Gastroesophageal sphincter (tissue), 3 donors: ENCODE data around the gene P4HB.

ENCODE experiments used
- CTCF ChIP-seq, 4 experiments: fragments of 200-600 bp in 2 of 4; fragments of 450-650 bp in 2 of 4; sonication (generic) in 1 of 4; IDR thresholded peaks; one replicate each; pipeline ENCODE4 v1.5.1; 2017 to 2019; ENCODE audit warnings: antibody characterized with exemption in 4 of 4, mild to moderate bottlenecking in 2 of 4, moderate library complexity in 2 of 4
- POLR2A ChIP-seq, 2 donors: fragments of 450-650 bp; IDR thresholded peaks; one replicate each; pipeline ENCODE4 v1.6.1; 2017; ENCODE audit warnings: antibody characterized with exemption in 2 of 2, mild to moderate bottlenecking in 2 of 2, moderate library complexity in 1 of 2
- POLR2AphosphoS5 ChIP-seq: sonication (generic); formaldehyde crosslinking; IDR thresholded peaks from one replicate; pipeline ENCODE4 v1.6.1; 2017; ENCODE audit warnings: antibody characterized with exemption

DNA sequence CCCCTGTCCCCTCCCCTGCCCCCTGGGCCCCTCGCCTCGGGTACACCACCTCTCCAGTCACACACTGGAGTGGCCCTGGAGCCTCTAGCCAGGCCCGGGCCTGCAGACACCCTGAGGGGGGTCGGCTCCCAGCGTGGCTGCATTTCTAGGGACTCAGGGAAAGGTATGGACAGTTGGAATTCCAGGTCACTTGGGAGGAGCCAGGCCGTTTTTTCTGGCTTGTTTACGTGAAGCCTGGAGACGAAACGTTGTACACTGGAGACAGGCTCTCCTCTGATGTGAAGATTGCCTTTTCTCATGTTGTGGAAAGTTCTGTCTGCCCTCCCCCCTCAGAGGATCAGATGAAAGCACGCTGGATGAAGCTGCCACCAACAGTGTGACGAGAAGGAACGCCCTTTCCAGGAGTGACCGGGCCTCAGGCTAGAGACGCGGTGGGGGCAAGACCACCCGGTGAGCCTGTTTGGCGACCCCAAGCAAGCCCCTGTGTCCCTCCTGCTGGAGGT is 21.5 kb downstream of the P4HB start:
- TF ChIP-seq CTCF (IDR thresholded peaks at IDR 0.05): no peak
- no peak for TF ChIP-seq POLR2AphosphoS5
- TF ChIP-seq POLR2A (IDR thresholded peaks at IDR 0.05): no peak
